Activated T-helper 1 cell treated with anti-CD3 and anti-CD28 coated beads, Interleukin-2, amount 50 U/mL, for 16 hours (primary cell): ENCODE results near the gene RTF1.

Experiments
- DNase-seq, 2 donors: peaks; one replicate each; pipeline ENCODE4 v3.0.0-alpha.2; 2020; ENCODE audit warnings: low read depth in 1 of 2, low spot score in 1 of 2

Gene RTF1

DNA sequence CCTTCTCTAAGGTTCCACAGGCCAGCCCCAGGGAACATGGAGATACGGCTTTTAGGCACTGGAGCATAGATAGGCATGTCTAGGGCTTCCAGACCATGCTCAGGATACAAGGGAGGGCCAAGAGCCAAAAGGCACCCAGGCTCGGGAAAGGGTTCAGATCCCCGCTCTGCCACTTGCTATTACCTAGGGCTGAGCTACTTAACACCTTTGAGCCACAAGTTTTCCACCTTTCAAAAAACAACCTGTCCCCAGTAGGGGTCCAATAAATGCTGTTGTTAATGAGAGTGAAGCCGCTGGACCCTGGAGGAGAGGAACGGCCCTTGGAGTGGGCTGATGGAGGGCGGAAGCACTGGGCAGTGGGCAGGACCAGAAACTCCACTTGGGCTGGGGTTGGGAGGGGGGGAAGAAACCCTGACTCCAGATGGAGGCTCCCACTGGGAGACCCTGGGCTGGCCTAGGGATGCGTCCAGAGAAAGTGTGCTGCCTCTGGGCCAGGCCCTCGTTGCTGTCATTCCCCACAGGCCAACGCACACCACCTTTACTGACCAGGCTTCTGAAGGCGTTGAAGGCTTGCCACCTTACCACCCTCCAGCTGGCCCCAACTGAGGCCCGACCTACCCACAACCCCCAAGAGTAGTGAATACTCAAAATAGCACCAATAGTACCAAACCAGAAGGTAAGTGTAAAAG lies 68.2 kb downstream of the RTF1 start:
- DNase-seq, result no peak

GRCh38 chr15:41486286-41486685 lies 69.4 kb downstream of the RTF1 start:
- no peak for DNase-seq

GRCh38 chr15:41487381-41487780 lies 70.5 kb downstream of the RTF1 start:
- DNase-seq, result no peak

DNA sequence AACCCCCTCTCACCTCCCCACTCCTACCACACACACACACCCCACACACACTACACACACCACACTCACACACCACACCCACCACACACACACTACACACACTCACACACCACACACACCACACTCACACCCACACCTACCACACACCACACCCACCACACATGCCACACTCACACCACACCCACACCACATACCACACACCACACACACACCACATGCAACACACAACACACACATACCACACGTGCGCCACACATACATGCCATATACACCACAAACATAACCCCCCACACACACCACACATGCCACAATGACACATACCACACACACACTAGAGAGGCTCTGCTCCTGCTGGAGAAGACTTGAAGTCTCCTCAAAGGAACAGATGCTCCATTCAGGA lies 70.9 kb downstream of the RTF1 start:
- DNase-seq, result no peak

DNA sequence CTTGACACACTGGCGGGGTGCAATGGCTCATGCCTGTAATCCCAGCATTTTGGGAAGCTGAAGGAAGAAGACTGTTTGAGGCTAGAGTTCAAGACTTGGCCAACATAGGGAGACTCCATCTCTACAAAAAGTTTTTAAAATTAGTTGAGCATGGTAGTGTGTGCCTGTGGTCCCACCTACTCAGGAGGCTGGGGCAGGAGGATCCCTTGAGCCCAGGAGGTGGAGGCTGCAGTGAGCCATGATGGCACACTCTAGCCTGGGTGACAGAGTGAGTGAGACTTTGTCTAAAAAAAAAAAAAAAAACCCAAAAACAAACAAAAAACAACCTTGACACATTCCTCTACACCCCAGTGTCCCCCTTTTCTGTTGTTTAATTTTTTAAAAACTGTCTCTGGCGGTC lies 72.7 kb downstream of the RTF1 start:
- DNase-seq, result no peak

DNA sequence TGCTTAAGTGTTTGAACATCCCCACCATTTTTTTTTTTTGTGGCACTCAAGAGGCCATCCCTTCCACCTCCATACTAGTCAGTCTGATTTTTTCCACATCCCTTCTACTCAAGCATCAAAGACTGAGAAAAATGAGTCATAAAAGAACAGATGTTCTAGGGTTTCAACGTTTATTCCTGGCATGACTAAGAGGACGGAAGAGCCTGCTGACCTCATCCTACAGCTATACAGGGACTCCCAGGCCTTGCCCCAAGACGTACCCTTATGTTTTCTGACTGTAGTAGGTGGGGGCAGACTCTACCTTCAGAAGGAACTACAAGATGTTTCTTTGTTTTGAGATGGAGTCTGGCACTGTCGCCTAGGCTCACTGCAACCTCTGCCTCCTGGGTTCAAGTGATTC lies 73.5 kb downstream of the RTF1 start:
- no peak for DNase-seq

DNA sequence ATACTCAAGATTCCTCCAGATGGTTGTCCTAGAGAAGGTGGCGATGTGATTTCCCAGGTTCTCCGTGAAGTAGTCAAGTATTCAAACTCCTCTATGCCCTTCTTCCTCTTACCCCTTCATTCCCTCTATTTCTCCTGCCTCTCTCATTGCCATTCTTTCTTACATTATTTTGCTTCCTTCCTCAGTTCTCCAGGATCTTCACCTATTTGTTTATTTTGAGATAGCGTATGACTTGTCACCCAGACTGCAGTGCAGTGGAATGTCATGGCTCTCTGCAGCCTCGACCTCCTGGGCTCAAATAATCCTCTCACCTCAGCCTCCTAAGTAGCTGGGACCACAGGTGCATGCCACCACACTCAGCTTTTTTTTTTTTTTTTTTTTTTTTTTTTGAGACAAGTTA lies 75.0 kb downstream of the RTF1 start:
- DNase-seq, result no peak

DNA sequence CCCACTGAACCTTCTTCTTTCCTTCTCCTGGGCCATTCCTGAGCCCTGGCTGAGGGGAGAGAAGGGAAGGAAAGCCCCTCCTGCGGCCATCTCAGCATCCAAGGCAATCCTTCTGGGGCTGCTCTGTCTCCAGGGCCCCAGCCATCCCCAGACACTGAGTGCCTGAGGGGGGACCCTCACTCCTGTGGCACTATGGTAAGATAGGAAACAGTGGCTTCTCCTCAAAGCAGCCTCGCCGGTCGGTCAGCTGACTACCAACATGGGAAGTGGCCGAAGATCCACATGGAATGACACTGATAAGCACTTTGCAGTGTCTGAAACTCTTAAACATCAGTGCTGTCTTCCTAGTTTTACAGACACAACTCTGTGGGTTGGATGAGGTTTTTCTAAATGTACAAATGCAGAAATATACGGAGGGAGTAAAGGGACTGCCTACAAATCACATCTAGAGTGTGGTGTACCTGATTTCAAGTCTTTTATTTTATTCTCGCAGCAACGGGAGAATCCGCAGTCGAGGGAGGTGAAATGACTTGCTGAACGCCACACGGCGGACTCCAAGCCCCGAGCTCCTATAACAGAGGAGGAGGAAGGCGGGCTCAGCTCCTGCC lies 75.8 kb downstream of the RTF1 start:
- DNase-seq, result no peak

- peak in 1 of 2 donors; percentile 80 for DNase-seq
These were observed 76.5 kb downstream of the RTF1 start, which contains the start of gene ITPKA for GRCh38 chr15:41493205-41493901. ITPKA (plus strand) TSS chr15:41493874; CDS start chr15:41493928, 54 bp downstream.

DNA sequence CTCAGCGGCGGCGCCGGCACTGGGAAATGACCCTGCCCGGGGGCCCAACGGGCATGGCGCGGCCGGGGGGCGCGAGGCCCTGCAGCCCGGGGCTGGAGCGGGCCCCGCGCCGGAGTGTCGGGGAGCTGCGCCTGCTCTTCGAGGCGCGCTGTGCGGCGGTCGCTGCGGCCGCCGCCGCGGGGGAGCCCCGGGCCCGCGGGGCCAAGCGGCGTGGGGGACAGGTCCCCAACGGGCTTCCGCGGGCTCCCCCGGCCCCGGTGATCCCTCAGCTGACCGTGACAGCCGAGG lies 77.0 kb downstream of the RTF1 start:
- no peak for DNase-seq

GRCh38 chr15:41494190-41494921 lies 77.5 kb downstream of the RTF1 start:
- DNase-seq, result no peak

GRCh38 chr15:41494922-41495735 lies 78.2 kb downstream of the RTF1 start:
- DNase-seq, result no peak

DNA sequence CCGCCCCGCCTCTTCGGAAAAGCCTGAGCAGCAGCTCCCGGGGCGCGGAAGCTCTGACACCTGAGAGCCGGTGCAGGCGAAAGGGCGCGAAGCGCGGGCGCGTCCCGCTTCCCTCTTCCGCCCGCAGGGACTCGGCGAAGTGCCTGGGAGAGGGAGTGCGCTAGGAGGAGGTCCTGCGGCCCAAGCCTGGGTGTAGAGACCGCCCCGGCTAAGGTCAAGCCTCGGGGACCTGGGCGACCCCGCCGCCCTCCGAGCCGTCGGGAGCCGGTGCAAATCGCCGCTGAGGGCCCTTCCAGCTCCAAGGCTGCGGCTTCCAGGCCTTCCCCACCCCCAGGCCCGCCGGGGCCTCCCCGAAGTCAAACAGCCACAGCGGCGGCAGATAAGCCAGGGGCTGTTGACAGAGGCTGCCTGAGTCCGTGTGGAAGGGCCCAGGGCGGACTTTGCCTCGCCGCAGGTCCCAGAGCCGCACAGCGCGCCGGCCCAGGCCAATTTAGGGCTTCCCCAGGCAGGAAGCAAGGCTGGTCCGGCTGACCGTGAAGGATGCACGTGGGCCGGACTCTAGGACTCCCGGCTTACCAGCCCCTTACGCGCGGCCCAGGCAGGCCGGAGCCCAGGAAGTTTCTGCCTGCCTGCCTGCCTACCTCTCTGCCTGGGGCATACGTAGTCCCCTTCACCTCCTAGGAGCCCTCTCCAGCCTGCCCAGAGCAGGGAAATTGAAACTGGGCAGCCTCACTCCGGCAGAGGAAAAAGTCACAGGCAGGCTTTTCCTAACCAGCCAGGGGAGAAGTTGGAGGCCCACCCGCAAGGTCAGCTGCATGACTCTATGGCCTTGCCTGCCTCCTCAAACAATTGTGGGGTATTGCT lies 79.1 kb downstream of the RTF1 start:
- no peak for DNase-seq

DNA sequence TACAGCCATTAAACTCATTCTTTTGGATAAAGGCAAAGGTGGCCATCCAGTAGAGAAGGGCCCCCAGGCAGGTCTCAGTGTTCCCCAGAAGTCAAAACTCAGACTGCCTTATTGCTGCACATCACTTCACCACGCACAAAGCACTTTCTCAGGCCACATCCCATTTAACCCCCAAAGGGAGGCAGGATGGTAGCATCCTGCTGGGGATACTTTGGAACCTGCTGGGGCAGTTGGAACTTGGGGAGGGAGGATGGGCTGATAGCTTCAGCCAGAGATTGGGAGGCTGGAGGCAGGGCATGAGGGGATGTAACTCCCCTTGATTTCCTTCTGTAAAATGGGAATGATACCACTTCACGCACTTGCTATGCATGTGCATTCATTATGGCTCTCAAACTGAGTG lies 81.8 kb downstream of the RTF1 start:
- DNase-seq, result no peak

DNA sequence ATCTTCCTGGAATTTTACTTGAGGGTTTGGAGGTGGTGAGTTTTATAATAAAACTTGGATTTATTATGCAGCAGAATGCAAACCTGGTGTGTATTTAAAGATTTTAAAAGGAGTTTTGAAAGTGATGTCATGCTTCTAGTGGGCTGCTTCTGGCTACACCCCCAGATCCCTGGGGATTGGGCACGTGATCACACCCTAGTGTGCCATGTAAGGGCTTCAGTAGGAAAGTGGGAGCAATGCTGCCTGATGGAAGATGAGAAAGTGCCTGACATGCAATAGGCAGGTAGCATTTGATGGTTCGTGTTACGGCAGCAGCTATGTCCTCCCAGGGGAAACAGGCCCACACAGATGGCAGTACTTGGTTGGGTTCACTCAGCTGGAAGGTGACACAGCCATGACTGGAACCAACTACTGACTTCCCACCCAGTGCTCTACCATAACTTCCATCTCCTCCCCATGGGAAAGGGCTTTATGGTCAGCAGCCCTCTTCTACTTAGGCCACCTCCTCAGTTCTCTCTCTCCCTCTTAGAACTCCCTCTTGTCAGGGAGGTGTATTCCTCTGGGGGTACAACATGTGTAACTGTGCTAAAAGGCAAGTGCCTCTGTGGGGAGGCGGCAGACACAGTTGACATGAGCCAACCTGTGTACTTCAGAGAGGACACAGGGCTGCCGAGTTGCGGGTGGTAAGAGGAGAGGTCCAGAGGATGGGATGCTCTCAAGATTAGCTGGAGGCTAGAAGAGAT lies 82.4 kb downstream of the RTF1 start:
- no peak for DNase-seq

DNA sequence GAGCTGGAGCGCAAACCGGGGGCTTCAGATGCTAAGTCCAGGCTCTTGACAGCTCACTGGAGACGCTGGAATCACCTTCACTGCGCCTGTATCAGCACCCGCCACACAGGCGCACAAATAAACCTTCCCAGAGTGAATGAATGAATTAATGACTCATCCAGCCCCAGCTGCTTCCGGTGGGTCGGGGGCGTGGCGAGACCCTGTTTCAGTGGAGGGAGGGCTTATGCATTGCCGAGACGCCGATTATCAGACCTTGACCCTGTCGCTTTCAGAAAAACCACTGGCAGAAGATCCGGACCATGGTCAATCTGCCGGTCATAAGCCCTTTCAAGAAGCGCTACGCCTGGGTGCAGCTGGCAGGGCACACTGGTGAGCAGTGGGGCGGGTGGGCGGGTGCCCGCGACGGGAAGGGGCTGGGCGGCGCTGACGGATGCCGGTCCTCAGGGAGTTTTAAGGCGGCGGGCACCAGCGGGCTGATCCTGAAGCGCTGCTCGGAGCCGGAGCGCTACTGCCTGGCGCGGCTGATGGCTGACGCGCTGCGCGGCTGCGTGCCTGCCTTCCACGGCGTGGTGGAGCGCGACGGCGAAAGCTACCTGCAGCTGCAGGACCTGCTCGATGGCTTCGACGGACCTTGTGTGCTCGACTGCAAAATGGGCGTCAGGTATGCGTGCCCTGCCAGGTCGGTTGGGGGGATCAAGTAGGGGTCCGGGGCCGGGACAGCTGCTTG lies 84.5 kb downstream of the RTF1 start:
- no peak for DNase-seq

DNA sequence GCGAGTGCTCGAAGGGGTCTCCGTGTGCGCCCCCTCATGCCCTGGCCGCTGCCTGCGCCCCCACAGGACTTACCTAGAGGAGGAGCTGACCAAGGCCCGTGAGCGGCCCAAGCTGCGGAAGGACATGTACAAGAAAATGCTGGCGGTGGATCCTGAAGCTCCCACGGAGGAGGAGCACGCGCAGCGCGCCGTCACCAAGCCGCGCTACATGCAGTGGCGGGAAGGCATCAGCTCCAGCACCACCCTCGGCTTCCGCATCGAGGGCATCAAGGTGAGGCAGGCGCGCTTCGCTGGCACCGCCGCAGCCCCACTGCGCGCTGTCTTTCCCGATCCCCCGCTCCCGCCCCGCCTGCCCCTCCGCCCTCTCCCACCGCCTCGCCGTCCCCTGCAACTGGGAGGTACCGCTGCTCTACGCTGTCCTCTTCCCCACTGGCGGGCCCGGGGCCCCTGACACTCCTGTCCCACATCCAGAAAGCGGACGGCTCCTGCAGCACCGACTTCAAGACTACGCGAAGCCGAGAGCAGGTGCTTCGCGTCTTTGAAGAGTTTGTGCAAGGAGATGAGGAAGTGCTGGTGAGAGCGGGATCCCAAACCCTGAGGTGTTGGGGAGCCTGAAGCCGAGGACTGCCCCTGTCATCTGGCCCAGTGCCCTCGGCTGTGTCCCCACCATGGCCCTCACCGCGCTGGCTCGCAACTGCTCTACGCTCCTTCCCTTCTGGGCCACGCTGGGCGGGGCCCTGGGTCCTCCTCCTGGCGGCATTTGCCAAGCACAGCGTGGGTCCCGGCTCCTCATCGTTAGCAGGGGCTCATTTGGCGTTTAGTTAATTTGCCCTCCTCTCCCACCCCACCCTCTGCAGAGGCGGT lies 85.3 kb downstream of the RTF1 start:
- DNase-seq, result no peak
